Endometrial microvascular endothelial cells (primary cell): ENCODE measurements around the gene MYO5A. TPM values are rescaled to one million over a fixed set of nuclear protein-coding genes. Genes with fewer than 3 reads are reported as not detected.
"Not testable (repeated sequence)": the region's sequence is repeated elsewhere in the genome, so short reads cannot be mapped to it uniquely, and the experiment has no call there.

ENCODE experiments used
- in situ Hi-C: cut with HindIII; loops from 2 replicates; pipeline ENCODE4 v1.10.0; 2017; ENCODE audit warnings: low sequenced_read_pairs, low pct_unique_long_range_greater_than_20kb; ENCODE audit errors: inconsistent ontology term
- total RNA-seq: library from RNA; depleted of rRNA; stranded (reverse); fragments of >200 nt; gene quantifications from one replicate; pipeline ENCODE4 v1.2.3, GENCODE V29; 2015; ENCODE audit errors: inconsistent ontology term

MYO5A gene
- total RNA-seq, 1 donor from 2014 or later: 75.4 TPM

- in situ Hi-C loops: not testable (repeated sequence)
Observed at GRCh38 chr15:52512869-52513268, 15.8 kb downstream of the MYO5A start.

GRCh38 chr15:52511084-52511483 lies 17.6 kb downstream of the MYO5A start:
- in situ Hi-C loops: no loop called here

- in situ Hi-C loops: no loop called here
Observed at GRCh38 chr15:52509500-52510245, 19.0 kb downstream of the MYO5A start.

- in situ Hi-C loops: no loop called here
Observed at GRCh38 chr15:52506549-52506948, 22.1 kb downstream of the MYO5A start.

- in situ Hi-C loops: no loop called here
Observed at GRCh38 chr15:52505151-52505550, 23.5 kb downstream of the MYO5A start.

GRCh38 chr15:52503788-52504496 lies 24.7 kb downstream of the MYO5A start:
- in situ Hi-C loops: no loop called here

- in situ Hi-C loops: no loop called here
Observed at GRCh38 chr15:52502608-52503007, 26.1 kb downstream of the MYO5A start.

GRCh38 chr15:52499506-52499905 lies 29.2 kb downstream of the MYO5A start:
- in situ Hi-C loops: no loop called here

- in situ Hi-C loops: no loop called here
Observed at GRCh38 chr15:52498706-52499105, 30.0 kb downstream of the MYO5A start.

- in situ Hi-C loops: no loop called here
Observed at GRCh38 chr15:52496776-52497470, 31.8 kb downstream of the MYO5A start.

- in situ Hi-C loops: no loop called here
Observed at GRCh38 chr15:52496175-52496574, 32.5 kb downstream of the MYO5A start.

GRCh38 chr15:52495125-52495524 lies 33.6 kb downstream of the MYO5A start:
- in situ Hi-C loops: no loop called here

GRCh38 chr15:52493968-52494367 lies 34.7 kb downstream of the MYO5A start:
- in situ Hi-C loops: no loop called here

GRCh38 chr15:52492132-52492531 lies 36.5 kb downstream of the MYO5A start:
- in situ Hi-C loops: no loop called here

- in situ Hi-C loops: no loop called here
Observed at GRCh38 chr15:52491472-52491871, 37.2 kb downstream of the MYO5A start.

GRCh38 chr15:52489430-52489829 lies 39.2 kb downstream of the MYO5A start:
- in situ Hi-C loops: not testable (repeated sequence)

GRCh38 chr15:52488830-52489229 lies 39.9 kb downstream of the MYO5A start:
- in situ Hi-C loops: no loop called here

GRCh38 chr15:52486003-52486996 lies 42.4 kb downstream of the MYO5A start:
- in situ Hi-C loops: no loop called here

GRCh38 chr15:52485290-52485689 lies 43.4 kb downstream of the MYO5A start:
- in situ Hi-C loops: no loop called here
